GM21619 (cell line): ENCODE measurements around the gene ZNF18.

ENCODE experiments used
- ATAC-seq: cut with Tn5 transposase; IDR thresholded peaks from one replicate; pipeline ENCODE4 v1.9.1; 2021; ENCODE audit not compliant: unreplicated experiment

Gene ZNF18

GRCh38 chr17:11997147-11997971 lies at the start of gene ZNF18:
ZNF18 (minus strand) TSS chr17:11997475; CDS start chr17:11992829, 4,646 bp downstream.
- peak; percentile 96 for ATAC-seq

- ATAC-seq = no peak
Measured at GRCh38 chr17:12046786-12047185, 49.5 kb upstream of the ZNF18 start.

- ATAC-seq = no peak
Measured at GRCh38 chr17:12043702-12044101, 46.4 kb upstream of the ZNF18 start.

GRCh38 chr17:12041312-12041711 lies 44.0 kb upstream of the ZNF18 start:
- no peak for ATAC-seq

GRCh38 chr17:12040478-12040877 lies 43.2 kb upstream of the ZNF18 start:
- no peak for ATAC-seq

GRCh38 chr17:12037970-12038369 lies 40.7 kb upstream of the ZNF18 start:
- ATAC-seq = no peak

- no peak for ATAC-seq
Measured at GRCh38 chr17:12035673-12036072, 38.4 kb upstream of the ZNF18 start.

GRCh38 chr17:12034538-12034937 lies 37.3 kb upstream of the ZNF18 start:
- no peak for ATAC-seq

GRCh38 chr17:12028611-12029010 lies 31.3 kb upstream of the ZNF18 start:
- no peak for ATAC-seq

- no peak for ATAC-seq
Measured at GRCh38 chr17:12027658-12028057, 30.4 kb upstream of the ZNF18 start.

GRCh38 chr17:12024327-12024726 lies 27.1 kb upstream of the ZNF18 start:
- no peak for ATAC-seq

- no peak for ATAC-seq
Measured at GRCh38 chr17:12022310-12022709, 25.0 kb upstream of the ZNF18 start.

GRCh38 chr17:12021623-12022140 lies 24.4 kb upstream of the ZNF18 start:
- ATAC-seq = no peak

- ATAC-seq = peak; percentile 90
Measured at GRCh38 chr17:12020642-12021622, 23.7 kb upstream of the ZNF18 start, which contains the start of gene MAP2K4. MAP2K4 (plus strand) TSS chr17:12020877; CDS start chr17:12020887, 10 bp downstream.

- ATAC-seq = no peak
Measured at GRCh38 chr17:12007466-12007865, 10.2 kb upstream of the ZNF18 start.

GRCh38 chr17:11999696-12000095 lies 2.4 kb upstream of the ZNF18 start:
- ATAC-seq = no peak

- ATAC-seq = no peak
Measured at GRCh38 chr17:11997972-11998233, 628 bp upstream of the ZNF18 start.

- ATAC-seq = peak; percentile 34
Measured at GRCh38 chr17:11996722-11997146, 541 bp downstream of the ZNF18 start.

- ATAC-seq = no peak
Measured at GRCh38 chr17:11991461-11991860, 5.8 kb downstream of the ZNF18 start.

GRCh38 chr17:11990363-11990983 lies 6.8 kb downstream of the ZNF18 start:
- ATAC-seq = no peak

GRCh38 chr17:11986942-11987329 lies 10.3 kb downstream of the ZNF18 start:
- no peak for ATAC-seq
